ENCODE results near the gene PSORS1C1.
"Not testable (repeated sequence)": the region's sequence is repeated elsewhere in the genome, so short reads cannot be mapped to it uniquely, and the experiment has no call there.

The PSORS1C1 gene

DNA sequence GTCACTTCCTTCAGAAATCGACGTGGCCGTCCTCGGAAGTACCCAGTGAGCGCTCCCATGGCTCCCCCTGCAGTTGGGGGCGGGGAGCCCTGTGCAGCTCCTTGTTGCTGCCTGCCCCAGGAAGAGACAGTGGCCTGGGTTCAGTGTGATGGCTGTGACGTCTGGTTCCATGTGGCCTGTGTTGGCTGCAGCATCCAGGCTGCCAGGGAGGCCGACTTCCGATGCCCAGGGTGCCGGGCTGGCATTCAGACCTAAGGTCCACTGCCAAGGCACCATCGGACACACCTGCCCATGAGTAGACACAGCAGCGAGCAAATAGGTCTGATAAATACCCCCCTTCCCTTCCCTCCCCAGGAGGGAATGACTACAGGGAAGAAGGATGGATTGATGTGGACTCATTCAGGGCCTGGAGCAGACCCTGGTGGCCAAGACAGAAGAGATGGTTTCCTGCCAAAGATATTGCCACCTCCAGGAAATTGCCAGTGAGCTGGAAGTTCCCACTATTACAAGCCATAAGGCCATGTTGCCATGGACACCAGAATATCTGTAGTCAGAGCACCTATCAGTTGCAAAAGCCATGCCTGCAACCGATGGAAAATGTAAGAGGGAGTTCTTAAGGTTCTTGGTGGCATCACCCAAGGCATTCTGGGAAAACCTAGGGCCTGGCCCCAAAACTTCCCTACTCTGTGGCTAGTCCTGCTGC lies 48.0 kb downstream of the PSORS1C1 start:
- no peak for DNase-seq (ENCODE audit: low read depth in 2 of 2)
- H3K4me3 ChIP-seq (replicated peaks in 1 of 2; ENCODE audit: low read depth in 2 of 2, low read length in 2 of 2): no peak overlapping the region
- TF ChIP-seq CTCF (IDR thresholded peaks at IDR 0.05; ENCODE audit: low read depth, low read length): no peak

GRCh38 chr6:31163922-31164321 lies 49.3 kb downstream of the PSORS1C1 start:
- TF ChIP-seq CTCF (IDR thresholded peaks at IDR 0.05; ENCODE audit: low read depth, low read length): no peak
- H3K4me3 ChIP-seq (replicated peaks in 1 of 2; ENCODE audit: low read depth in 2 of 2, low read length in 2 of 2): no peak overlapping the region
- DNase-seq (ENCODE audit: low read depth in 2 of 2): peak; percentile 19 to 31

DNA sequence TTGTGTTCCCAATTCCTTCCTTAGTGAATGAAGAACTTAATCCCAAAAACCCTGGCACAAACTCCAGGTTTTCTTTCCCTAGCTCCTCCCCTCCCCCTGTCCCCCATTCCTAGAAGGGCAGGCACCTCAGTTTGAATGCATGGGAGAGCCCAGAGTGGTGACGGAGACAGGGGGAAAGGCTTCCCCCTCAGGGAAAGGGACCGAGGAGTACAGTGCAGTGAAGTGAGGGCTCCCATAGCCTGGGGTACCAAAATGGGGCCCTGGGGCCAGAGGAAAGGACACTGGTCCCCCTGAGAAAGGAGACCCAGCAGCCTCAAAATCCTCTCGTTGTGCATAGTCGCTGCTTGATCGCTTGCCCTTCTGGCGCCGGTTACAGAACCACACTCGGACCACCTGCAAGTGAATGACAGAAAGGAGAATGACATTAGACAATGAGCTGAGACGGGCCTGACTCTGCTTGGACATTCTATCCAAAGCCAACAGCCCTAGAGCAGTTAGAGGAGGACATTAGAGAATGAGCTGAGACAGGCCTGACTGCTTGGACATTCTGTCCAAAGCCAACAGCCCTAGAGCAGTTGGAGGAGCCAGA lies 50.0 kb downstream of the PSORS1C1 start:
- DNase-seq (ENCODE audit: low read depth in 2 of 2); H3K4me3 ChIP-seq (replicated peaks in 1 of 2; ENCODE audit: low read depth in 2 of 2, low read length in 2 of 2): not testable (repeated sequence)

DNA sequence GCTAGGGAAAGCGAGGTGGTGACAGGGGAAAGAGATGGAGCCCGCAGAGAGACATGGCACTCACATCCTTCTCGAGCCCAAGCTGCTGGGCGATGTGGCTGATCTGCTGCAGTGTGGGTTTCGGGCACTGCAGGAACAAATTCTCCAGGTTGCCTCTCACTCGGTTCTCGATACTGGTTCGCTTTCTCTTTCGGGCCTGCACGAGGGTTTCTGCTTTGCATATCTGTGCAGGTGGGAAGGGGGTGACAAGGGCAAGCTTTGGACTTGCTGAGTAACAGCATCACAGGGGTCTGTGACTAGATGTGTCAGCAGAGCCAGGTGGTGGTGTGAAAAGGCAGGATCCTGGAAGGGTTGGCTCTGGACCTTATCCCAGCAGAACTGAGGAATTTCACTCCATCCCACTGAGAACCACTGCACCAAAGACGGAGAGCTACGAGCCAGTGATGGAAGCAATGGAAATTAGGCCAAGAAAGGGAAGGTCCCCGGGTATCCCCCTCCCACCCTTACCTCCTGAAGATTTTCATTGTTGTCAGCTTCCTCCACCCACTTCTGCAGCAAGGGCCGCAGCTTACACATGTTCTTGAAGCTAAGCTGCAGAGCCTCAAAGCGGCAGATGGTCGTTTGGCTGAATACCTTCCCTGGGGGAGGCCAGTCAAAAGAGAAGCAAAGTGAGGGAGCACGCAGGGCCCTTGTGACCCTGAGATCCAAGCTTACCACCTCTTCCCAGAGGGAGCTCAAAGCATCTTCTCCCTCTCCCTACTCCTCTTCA lies 50.6 kb downstream of the PSORS1C1 start:
- not testable (repeated sequence) for DNase-seq (ENCODE audit: low read depth in 2 of 2); H3K4me3 ChIP-seq (replicated peaks in 1 of 2; ENCODE audit: low read depth in 2 of 2, low read length in 2 of 2)

GRCh38 chr6:31165986-31166385 lies 51.4 kb downstream of the PSORS1C1 start:
- H3K4me3 ChIP-seq (replicated peaks in 1 of 2; ENCODE audit: low read depth in 2 of 2, low read length in 2 of 2): no peak overlapping the region
- no peak for TF ChIP-seq CTCF (IDR thresholded peaks at IDR 0.05; ENCODE audit: low read depth, low read length)
- DNase-seq (ENCODE audit: low read depth in 2 of 2): no peak

DNA sequence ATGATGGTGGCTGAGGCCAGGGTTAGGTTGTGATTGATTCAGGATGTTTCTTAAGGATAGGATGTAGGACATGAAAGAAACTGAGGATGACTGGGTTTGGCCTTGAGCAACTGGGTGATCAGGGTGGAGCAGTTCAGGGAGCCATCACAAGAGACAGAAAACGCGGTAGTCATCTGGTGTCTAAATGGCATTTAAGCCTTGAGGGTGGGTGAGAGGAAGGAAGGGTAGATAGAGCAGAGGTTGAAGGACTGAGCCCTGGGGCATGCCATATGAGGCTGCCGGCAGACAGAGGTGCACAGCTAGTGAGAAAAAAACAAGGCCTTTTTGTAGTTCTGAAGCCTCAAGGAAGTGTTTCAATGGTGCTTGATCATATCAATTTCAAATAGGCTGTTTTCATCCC lies 54.0 kb downstream of the PSORS1C1 start:
- DNase-seq (ENCODE audit: low read depth in 2 of 2): no peak
- no peak overlapping the region for H3K4me3 ChIP-seq (replicated peaks in 1 of 2; ENCODE audit: low read depth in 2 of 2, low read length in 2 of 2)
- no peak for TF ChIP-seq CTCF (IDR thresholded peaks at IDR 0.05; ENCODE audit: low read depth, low read length)

DNA sequence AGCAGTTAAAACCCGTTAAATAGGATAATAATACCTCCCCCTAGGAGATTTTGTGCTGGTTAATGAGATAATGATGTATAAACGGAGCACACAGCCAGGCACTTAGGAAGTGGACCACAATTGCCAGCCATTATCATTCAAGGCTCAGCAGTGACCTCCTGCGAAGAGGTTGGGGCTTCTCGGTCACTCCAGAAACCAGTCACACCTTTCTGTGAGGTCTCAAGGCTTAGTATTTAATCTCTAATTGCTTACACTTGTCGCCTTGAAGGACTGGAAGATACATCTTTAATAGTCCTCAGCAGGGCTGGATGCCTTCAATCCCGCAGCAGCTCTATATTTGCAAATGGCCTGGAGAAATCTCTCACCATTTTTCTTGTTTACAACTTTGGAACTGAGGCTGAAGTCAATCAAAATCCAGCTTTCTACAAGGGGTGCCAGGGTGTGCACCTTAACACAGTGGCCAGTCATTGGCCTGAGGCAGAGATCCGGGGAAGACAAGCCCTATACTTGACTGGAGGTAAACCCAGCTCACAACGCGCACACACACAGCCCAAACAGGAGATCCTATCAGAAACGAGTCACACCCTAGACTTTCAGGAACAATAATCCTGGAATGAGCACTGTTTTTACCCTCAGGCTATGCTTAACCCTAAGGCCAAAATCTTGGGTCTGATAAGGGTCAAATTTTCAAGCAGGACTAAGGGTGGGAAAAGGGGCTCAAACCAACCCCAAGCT lies 54.7 kb downstream of the PSORS1C1 start:
- no peak overlapping the region for H3K4me3 ChIP-seq (replicated peaks in 1 of 2; ENCODE audit: low read depth in 2 of 2, low read length in 2 of 2)
- TF ChIP-seq CTCF (IDR thresholded peaks at IDR 0.05; ENCODE audit: low read depth, low read length): no peak
- DNase-seq (ENCODE audit: low read depth in 2 of 2): no peak

DNA sequence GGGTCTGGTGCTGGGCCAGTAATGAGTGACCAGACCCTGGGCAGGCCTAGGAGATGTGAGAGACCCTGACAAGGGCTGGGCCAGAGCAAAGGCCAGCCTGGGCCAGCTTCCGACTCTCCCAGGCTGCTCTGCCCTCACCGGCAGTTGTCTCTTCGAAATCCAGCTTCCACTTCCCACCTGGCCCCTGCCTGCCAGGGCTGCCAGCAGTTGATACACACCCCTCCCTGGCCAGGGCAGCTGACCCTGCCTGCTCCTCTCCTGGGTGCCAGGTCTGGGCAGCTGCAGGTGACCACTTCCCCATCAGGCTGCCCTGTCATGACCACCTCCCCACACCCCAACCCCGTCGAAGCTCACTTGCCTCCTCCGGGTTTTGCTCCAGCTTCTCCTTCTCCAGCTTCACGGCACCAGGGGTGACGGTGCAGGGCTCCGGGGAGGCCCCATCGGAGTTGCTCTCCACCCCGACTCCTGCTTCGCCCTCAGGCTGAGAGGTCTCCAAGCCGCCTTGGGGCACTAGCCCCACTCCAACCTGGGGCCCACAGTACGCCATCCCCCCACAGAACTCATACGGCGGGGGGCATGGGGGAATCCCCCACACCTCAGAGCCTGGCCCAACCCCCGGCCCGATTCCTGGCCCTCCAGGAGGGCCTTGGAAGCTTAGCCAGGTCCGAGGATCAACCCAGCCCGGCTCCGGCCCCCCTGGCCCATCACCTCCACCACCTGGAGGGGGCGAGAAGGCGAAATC lies 55.4 kb downstream of the PSORS1C1 start:
- H3K4me3 ChIP-seq (replicated peaks in 1 of 2; ENCODE audit: low read depth in 2 of 2, low read length in 2 of 2); DNase-seq (ENCODE audit: low read depth in 2 of 2): not testable (repeated sequence)

All from cardiac fibroblast (primary cell).